ENCODE measurements around the gene ST3GAL2.
"Not testable (repeated sequence)": the region's sequence is repeated elsewhere in the genome, so short reads cannot be mapped to it uniquely, and the experiment has no call there.

ST3GAL2 gene

GRCh38 chr16:70370145-70370544, 68.8 kb downstream of the ST3GAL2 start:
- intact Hi-C loops (cut with micrococcal nuclease) = loop anchor here (10.0 kb wide), 1 partner anchor 285 kb away; no protein-coding TSS in a partner anchor
- peaks cover 97% of the 10 kb centered on the region for H3K36me3 Mint-ChIP-seq (ENCODE audit: low read depth)

GRCh38 chr16:70364399-70364798, 74.5 kb downstream of the ST3GAL2 start:
- Mint-ChIP-seq H3K36me3 (ENCODE audit: low read depth) (peaks cover 100% of the 10 kb centered on the region), H3K4me1 (ENCODE audit: low read depth) (no peaks in the 10 kb centered on the region), H3K9me3 (no peaks in the 10 kb centered on the region), H3K27me3 (no peaks in the 10 kb centered on the region), H3K27ac (no peak overlapping the region), H3K4me3 (no peak overlapping the region)
- intact Hi-C loops (cut with micrococcal nuclease) = no loop called here

More at GRCh38 chr16:70370145-70370544, 68.8 kb downstream of the ST3GAL2 start:
- not testable (repeated sequence) for H3K4me1 Mint-ChIP-seq (ENCODE audit: low read depth); H3K9me3 Mint-ChIP-seq; H3K27ac Mint-ChIP-seq; H3K27me3 Mint-ChIP-seq; H3K4me3 Mint-ChIP-seq

- intact Hi-C loops (cut with micrococcal nuclease) = no loop called here
- Mint-ChIP-seq H3K27ac (no peak overlapping the region), H3K4me1 (ENCODE audit: low read depth) (no peaks in the 10 kb centered on the region), H3K4me3 (no peak overlapping the region), H3K9me3 (no peaks in the 10 kb centered on the region), H3K36me3 (ENCODE audit: low read depth) (peaks cover 99% of the 10 kb centered on the region), H3K27me3 (no peaks in the 10 kb centered on the region)
These were observed 79.3 kb downstream of the ST3GAL2 start for GRCh38 chr16:70359552-70359951.

GRCh38 chr16:70349783-70350182, 89.1 kb downstream of the ST3GAL2 start:
- intact Hi-C loops (cut with micrococcal nuclease) = no loop called here
- no peak overlapping the region for H3K27ac Mint-ChIP-seq
- no peaks in the 10 kb centered on the region for H3K27me3 Mint-ChIP-seq
- H3K36me3 Mint-ChIP-seq (ENCODE audit: low read depth) = peaks cover 42% of the 10 kb centered on the region
- H3K4me1 Mint-ChIP-seq (ENCODE audit: low read depth) = peaks cover 17% of the 10 kb centered on the region
- no peak overlapping the region for H3K4me3 Mint-ChIP-seq
- H3K9me3 Mint-ChIP-seq = no peaks in the 10 kb centered on the region

- Mint-ChIP-seq H3K9me3 (no peaks in the 10 kb centered on the region), H3K27me3 (no peaks in the 10 kb centered on the region), H3K4me1 (ENCODE audit: low read depth) (peaks cover 17% of the 10 kb centered on the region), H3K27ac (no peak overlapping the region), H3K36me3 (ENCODE audit: low read depth) (peaks cover 34% of the 10 kb centered on the region), H3K4me3 (no peak overlapping the region)
- intact Hi-C loops (cut with micrococcal nuclease) = no loop called here
These were observed 89.9 kb downstream of the ST3GAL2 start for GRCh38 chr16:70348991-70349390.

GRCh38 chr16:70345840-70346239, 93.1 kb downstream of the ST3GAL2 start:
- H3K27ac Mint-ChIP-seq = peak overlapping the region; percentile 98
- H3K27me3 Mint-ChIP-seq = no peaks in the 10 kb centered on the region
- peaks cover 17% of the 10 kb centered on the region for H3K4me1 Mint-ChIP-seq (ENCODE audit: low read depth)
- intact Hi-C loops (cut with micrococcal nuclease) = loop anchor here (1.0 kb wide), 1 partner anchor 47 kb away; the partner anchor contains the start of gene DDX19B
- peak overlapping the region; percentile 97 for H3K4me3 Mint-ChIP-seq
- H3K9me3 Mint-ChIP-seq = no peaks in the 10 kb centered on the region
- peaks cover 8% of the 10 kb centered on the region for H3K36me3 Mint-ChIP-seq (ENCODE audit: low read depth)

- Mint-ChIP-seq H3K4me3 (no peak overlapping the region), H3K27me3 (no peaks in the 10 kb centered on the region), H3K4me1 (ENCODE audit: low read depth) (peaks cover 6% of the 10 kb centered on the region), H3K36me3 (ENCODE audit: low read depth) (no peaks in the 10 kb centered on the region), H3K27ac (no peak overlapping the region), H3K9me3 (no peaks in the 10 kb centered on the region)
- intact Hi-C loops (cut with micrococcal nuclease) = no loop called here
These were observed 96.9 kb downstream of the ST3GAL2 start for GRCh38 chr16:70342016-70342415.

GRCh38 chr16:70341600-70341999, 97.3 kb downstream of the ST3GAL2 start:
- Mint-ChIP-seq H3K27ac (no peak overlapping the region), H3K4me1 (ENCODE audit: low read depth) (peaks cover 6% of the 10 kb centered on the region), H3K4me3 (no peak overlapping the region), H3K27me3 (no peaks in the 10 kb centered on the region), H3K36me3 (ENCODE audit: low read depth) (no peaks in the 10 kb centered on the region), H3K9me3 (no peaks in the 10 kb centered on the region)
- intact Hi-C loops (cut with micrococcal nuclease) = no loop called here

GRCh38 chr16:70337814-70338213, 101.1 kb downstream of the ST3GAL2 start:
- H3K27ac Mint-ChIP-seq = no peak overlapping the region
- no peaks in the 10 kb centered on the region for H3K27me3 Mint-ChIP-seq
- H3K4me1 Mint-ChIP-seq (ENCODE audit: low read depth) = no peaks in the 10 kb centered on the region
- intact Hi-C loops (cut with micrococcal nuclease) = no loop called here
- H3K9me3 Mint-ChIP-seq = no peaks in the 10 kb centered on the region
- H3K4me3 Mint-ChIP-seq = no peak overlapping the region
- peaks cover 34% of the 10 kb centered on the region for H3K36me3 Mint-ChIP-seq (ENCODE audit: low read depth)

GRCh38 chr16:70332728-70333127, 106.2 kb downstream of the ST3GAL2 start:
- intact Hi-C loops (cut with micrococcal nuclease) = loop anchor here (5.0 kb wide), 1 partner anchor 320 kb away; no protein-coding TSS in a partner anchor
- H3K4me3 Mint-ChIP-seq; H3K9me3 Mint-ChIP-seq; H3K27me3 Mint-ChIP-seq; H3K27ac Mint-ChIP-seq; H3K4me1 Mint-ChIP-seq (ENCODE audit: low read depth): not testable (repeated sequence)
- peaks cover 76% of the 10 kb centered on the region for H3K36me3 Mint-ChIP-seq (ENCODE audit: low read depth)

- no peak overlapping the region for H3K4me3 Mint-ChIP-seq
- H3K36me3 Mint-ChIP-seq (ENCODE audit: low read depth) = peaks cover 81% of the 10 kb centered on the region
- H3K27me3 Mint-ChIP-seq = no peaks in the 10 kb centered on the region
- intact Hi-C loops (cut with micrococcal nuclease) = loop anchor here (5.0 kb wide), 1 partner anchor 321 kb away; no protein-coding TSS in a partner anchor
- no peaks in the 10 kb centered on the region for H3K9me3 Mint-ChIP-seq
- H3K4me1 Mint-ChIP-seq (ENCODE audit: low read depth) = peaks cover 5% of the 10 kb centered on the region
- H3K27ac Mint-ChIP-seq = no peak overlapping the region
These were observed 107.1 kb downstream of the ST3GAL2 start for GRCh38 chr16:70331588-70332358.

GRCh38 chr16:70331091-70331490, 107.8 kb downstream of the ST3GAL2 start:
- Mint-ChIP-seq H3K27ac (no peak overlapping the region), H3K9me3 (no peaks in the 10 kb centered on the region)

More at GRCh38 chr16:70331091-70331490, 107.8 kb downstream of the ST3GAL2 start:
- H3K27me3 Mint-ChIP-seq = no peaks in the 10 kb centered on the region
- intact Hi-C loops (cut with micrococcal nuclease) = loop anchor here (5.0 kb wide), 1 partner anchor 321 kb away; no protein-coding TSS in a partner anchor
- H3K36me3 Mint-ChIP-seq (ENCODE audit: low read depth) = peaks cover 82% of the 10 kb centered on the region
- no peak overlapping the region for H3K4me3 Mint-ChIP-seq
- peaks cover 5% of the 10 kb centered on the region for H3K4me1 Mint-ChIP-seq (ENCODE audit: low read depth)

Measured in dendritic cell treated with granulocyte-macrophage colony-stimulating factor and Interleukin-4, amounts not matched to agents 40 ng/mL and 50 ng/mL, for 4 days (primary cell).